ENCODE data around the gene CREB1. TPM values are rescaled to one million over a fixed set of nuclear protein-coding genes. Genes with fewer than 3 reads are reported as not detected.

The CREB1 gene
- total RNA-seq, 1 donor from 2014 or later: 111 TPM

- H3K4me3 Mint-ChIP-seq (ENCODE audit: low read depth): no peak overlapping the region
- H3K36me3 Mint-ChIP-seq (ENCODE audit: insufficient read depth): no peaks in the 10 kb centered on the region
- no peaks in the 10 kb centered on the region for H3K4me1 Mint-ChIP-seq (ENCODE audit: low read depth)
- H3K27me3 Mint-ChIP-seq: peaks cover 3% of the 10 kb centered on the region
- no peak overlapping the region for H3K27ac Mint-ChIP-seq
- no peak for DNase-seq (ENCODE audit: low spot score, unreplicated experiment)
- no peaks in the 10 kb centered on the region for H3K9me3 Mint-ChIP-seq (ENCODE audit: low read depth)
- no peak for TF ChIP-seq CTCF (IDR thresholded peaks at IDR 0.05; ENCODE audit: unreplicated experiment)
These were observed 46.3 kb upstream of the CREB1 start for GRCh38 chr2:207483477-207483876.

- H3K27ac Mint-ChIP-seq: no peak overlapping the region
These were observed 45.0 kb upstream of the CREB1 start for GRCh38 chr2:207484444-207485391.

GRCh38 chr2:207487650-207488311, 42.0 kb upstream of the CREB1 start:
- H3K4me1 Mint-ChIP-seq (ENCODE audit: low read depth): no peaks in the 10 kb centered on the region
- no peaks in the 10 kb centered on the region for H3K36me3 Mint-ChIP-seq (ENCODE audit: insufficient read depth)
- no peak for TF ChIP-seq CTCF (IDR thresholded peaks at IDR 0.05; ENCODE audit: unreplicated experiment)
- H3K4me3 Mint-ChIP-seq (ENCODE audit: low read depth): no peak overlapping the region
- H3K27ac Mint-ChIP-seq: no peak overlapping the region
- H3K9me3 Mint-ChIP-seq (ENCODE audit: low read depth): no peaks in the 10 kb centered on the region
- H3K27me3 Mint-ChIP-seq: peaks cover 3% of the 10 kb centered on the region
- DNase-seq (ENCODE audit: low spot score, unreplicated experiment): no peak

More at GRCh38 chr2:207484444-207485391, 45.0 kb upstream of the CREB1 start:
- Mint-ChIP-seq H3K4me3 (ENCODE audit: low read depth) (no peak overlapping the region), H3K27me3 (peaks cover 3% of the 10 kb centered on the region), H3K4me1 (ENCODE audit: low read depth) (no peaks in the 10 kb centered on the region), H3K36me3 (ENCODE audit: insufficient read depth) (no peaks in the 10 kb centered on the region), H3K9me3 (ENCODE audit: low read depth) (no peaks in the 10 kb centered on the region)
- no peak for TF ChIP-seq CTCF (IDR thresholded peaks at IDR 0.05; ENCODE audit: unreplicated experiment)
- no peak for DNase-seq (ENCODE audit: low spot score, unreplicated experiment)

- Mint-ChIP-seq H3K4me3 (ENCODE audit: low read depth) (no peak overlapping the region), H3K36me3 (ENCODE audit: insufficient read depth) (no peaks in the 10 kb centered on the region), H3K4me1 (ENCODE audit: low read depth) (no peaks in the 10 kb centered on the region), H3K9me3 (ENCODE audit: low read depth) (no peaks in the 10 kb centered on the region), H3K27ac (no peak overlapping the region), H3K27me3 (no peaks in the 10 kb centered on the region)
- no peak for TF ChIP-seq CTCF (IDR thresholded peaks at IDR 0.05; ENCODE audit: unreplicated experiment)
- DNase-seq (ENCODE audit: low spot score, unreplicated experiment): no peak
These were observed 40.5 kb upstream of the CREB1 start for GRCh38 chr2:207489251-207489650.

GRCh38 chr2:207490441-207490840, 39.3 kb upstream of the CREB1 start:
- Mint-ChIP-seq H3K9me3 (ENCODE audit: low read depth) (no peaks in the 10 kb centered on the region), H3K4me1 (ENCODE audit: low read depth) (no peaks in the 10 kb centered on the region), H3K27me3 (no peaks in the 10 kb centered on the region), H3K36me3 (ENCODE audit: insufficient read depth) (no peaks in the 10 kb centered on the region), H3K4me3 (ENCODE audit: low read depth) (no peak overlapping the region), H3K27ac (no peak overlapping the region)
- DNase-seq (ENCODE audit: low spot score, unreplicated experiment): no peak
- TF ChIP-seq CTCF (IDR thresholded peaks at IDR 0.05; ENCODE audit: unreplicated experiment): no peak

Data from progenitor cell of endocrine pancreas (in vitro differentiated cells).